Activated CD4-positive, alpha-beta T cell treated with anti-CD3 and anti-CD28 coated beads for 48 hours (primary cell): Measurements from ENCODE around the gene FIGLA.
"Not testable (repeated sequence)": the region's sequence is repeated elsewhere in the genome, so short reads cannot be mapped to it uniquely, and the experiment has no call there.

Source experiments
- DNase-seq: peaks from one replicate; pipeline ENCODE4 v3.0.0-alpha.2; 2020

The FIGLA gene

GRCh38 chr2:70807102-70807827, 16.8 kb upstream of the FIGLA start:
- DNase-seq: no peak

DNA sequence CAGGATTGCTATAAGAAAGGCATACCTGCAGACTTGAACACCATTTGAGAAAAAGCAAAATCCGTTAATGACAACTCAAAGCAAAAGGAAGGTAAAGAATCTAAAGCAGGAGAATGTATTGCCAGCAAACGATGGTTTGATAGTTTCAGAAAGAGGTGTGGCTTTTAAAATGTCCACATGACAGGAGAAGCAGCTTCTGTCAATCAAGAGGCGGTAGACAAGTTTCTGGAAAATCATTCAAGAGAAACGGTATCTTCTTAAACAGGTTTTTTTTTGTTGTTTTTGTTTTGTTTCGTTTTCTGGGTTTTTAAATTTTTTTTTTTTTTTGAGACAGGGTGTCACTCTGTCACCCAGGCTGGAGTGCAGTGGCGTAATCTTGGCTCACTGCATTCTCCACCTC, 16.2 kb upstream of the FIGLA start:
- no peak for DNase-seq

GRCh38 chr2:70806013-70806412, 15.6 kb upstream of the FIGLA start:
- no peak for DNase-seq

DNA sequence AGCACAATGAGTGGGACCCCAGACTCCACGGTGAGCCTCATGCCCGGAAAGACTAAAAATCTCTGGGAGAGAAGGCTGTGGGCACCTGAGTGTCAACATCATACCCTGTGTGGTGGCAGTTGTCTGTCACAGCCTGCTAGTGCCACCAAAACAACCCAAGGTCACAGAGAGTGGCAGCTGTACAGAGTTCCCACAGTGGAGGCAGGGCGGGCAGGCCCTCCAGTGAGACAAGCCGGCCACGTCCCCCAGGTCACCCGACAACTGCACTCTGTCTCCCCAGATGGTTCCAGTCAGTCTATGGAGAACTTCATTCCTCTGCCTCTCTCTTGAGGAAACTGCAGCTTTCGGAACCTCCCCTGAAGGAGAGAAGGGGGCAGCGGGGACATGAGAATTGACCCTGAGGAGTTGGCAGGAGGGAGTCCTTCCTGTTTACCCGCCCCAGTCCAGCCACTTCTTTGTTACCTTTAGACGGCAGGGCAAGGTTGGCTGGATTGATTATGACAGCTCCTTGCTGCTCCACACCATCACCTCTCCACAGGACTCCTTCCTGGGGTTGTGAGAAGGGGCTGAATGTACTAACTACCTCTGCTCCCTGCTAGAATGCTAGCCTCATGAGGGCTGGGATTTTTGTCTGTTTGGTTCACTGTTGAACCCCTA, 11.3 kb upstream of the FIGLA start:
- DNase-seq: no peak

GRCh38 chr2:70799706-70800105, 9.3 kb upstream of the FIGLA start:
- no peak for DNase-seq

DNA sequence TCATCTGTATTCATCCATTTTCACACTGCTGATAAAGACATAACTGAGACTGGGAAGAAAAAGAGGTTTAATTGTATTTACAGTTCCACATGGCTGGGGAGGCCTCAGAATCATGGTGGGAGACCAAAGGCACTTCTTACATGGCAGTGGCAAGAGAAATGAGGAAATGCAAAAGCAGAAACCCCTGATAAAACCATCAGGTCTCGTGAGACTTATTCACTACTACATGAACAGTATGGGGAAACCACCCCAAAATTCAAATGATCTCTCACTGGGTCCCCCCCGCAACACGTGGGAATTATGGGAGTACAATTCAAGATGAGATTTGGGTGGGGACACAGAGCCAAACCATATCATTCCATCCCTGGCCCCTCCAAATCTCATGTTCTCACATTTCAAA, 7.6 kb upstream of the FIGLA start:
- DNase-seq: not testable (repeated sequence)

GRCh38 chr2:70797506-70797905, 7.1 kb upstream of the FIGLA start:
- no peak for DNase-seq

DNA sequence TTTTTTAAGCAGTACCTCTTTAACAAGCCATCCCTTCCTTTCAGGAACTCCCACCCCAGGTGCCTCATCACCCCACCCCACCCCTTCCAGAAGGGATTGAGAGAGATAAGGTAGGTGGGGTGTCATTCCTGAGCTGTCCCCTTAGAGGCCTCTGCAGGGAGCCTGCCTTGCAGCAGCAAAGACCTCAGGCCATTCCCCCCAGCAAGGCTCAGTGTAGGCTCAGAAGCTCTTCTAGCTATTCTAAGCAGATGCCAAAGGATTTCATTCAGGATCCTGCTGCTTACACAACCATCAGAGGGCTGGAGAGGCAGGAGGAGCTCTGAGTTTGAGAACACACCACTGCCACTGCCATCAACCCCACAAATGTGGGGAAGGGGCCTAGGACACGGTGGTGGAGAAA, 5.8 kb upstream of the FIGLA start:
- no peak for DNase-seq

DNA sequence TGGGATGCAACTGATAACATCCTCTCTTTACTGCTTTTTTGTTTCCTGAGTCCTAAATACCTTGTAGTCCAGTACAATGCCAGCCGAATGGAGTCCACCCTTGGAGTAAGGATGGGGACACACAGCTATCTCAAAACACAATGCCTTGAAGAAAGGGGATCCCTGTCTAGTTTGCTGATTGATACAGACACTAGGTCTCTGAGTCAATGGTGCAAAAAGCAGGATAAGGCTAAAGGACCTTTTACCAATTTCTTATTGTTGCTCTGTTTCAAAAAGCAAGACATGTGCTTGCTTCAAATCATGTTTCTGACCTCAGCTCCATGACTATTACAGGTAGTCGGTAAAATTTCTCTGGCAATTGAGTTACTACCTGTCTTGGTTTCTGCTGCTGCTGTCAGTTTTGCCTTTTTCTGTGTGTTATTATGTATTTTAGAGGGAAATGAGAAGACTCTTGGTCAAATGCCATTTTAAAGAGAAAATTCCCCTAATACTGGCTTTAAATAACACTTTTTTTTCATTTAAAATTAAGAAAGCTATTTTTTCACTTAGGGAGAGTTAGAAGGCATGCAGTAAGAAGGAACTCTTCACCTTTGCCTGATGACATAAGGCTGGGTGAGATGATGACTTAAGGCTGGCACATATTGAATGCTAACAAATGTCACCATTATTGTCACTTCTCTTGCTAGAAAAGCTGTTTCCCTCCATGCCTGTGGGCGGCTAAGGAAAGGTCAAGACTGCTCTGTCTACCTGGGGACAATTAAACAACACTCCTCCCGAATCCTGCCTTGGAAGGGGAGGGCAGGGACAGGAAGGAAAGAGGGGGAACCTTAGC, 4.9 kb upstream of the FIGLA start:
- DNase-seq: no peak

GRCh38 chr2:70793450-70793849, 3.0 kb upstream of the FIGLA start:
- no peak for DNase-seq

GRCh38 chr2:70789304-70790135, 923 bp downstream of the FIGLA start:
- peak; percentile 84 for DNase-seq

- peak; percentile 63 for DNase-seq
These were observed 5.1 kb downstream of the FIGLA start for GRCh38 chr2:70785137-70785911.

- no peak for DNase-seq
These were observed 6.1 kb downstream of the FIGLA start for GRCh38 chr2:70784320-70784719.

DNA sequence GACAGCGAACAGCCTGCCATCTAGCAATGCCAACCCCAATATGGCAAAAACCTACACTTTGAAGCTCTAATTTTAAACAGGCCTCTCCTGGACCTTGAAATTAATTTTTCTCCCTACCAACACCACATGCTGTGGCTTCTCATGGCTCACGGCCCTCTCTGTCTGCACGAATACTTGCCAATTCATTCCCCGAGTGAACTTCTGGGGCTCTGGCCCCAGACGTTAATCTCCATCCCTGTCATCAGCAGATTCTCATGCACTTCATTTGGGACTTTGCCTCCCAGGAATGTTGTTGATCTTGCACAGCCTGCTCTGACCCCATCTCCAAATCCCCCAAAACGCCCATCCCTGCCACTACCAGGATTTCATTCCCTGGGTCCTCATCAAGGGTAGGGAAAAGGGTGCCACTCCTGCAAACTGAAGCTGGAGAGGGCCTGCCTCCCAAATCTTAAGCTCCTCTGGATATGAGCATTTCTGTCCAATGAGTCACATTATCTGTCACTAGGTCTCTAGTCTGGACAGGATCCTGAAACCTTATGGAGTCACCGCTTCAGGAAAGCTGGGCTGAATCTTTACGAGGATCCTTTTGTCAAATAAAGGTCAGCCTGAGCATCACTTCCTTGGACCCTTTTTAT, 10.4 kb downstream of the FIGLA start:
- DNase-seq: no peak

- DNase-seq: no peak
These were observed 11.0 kb downstream of the FIGLA start for GRCh38 chr2:70779491-70779890.

GRCh38 chr2:70778676-70779075, 11.8 kb downstream of the FIGLA start:
- no peak for DNase-seq

DNA sequence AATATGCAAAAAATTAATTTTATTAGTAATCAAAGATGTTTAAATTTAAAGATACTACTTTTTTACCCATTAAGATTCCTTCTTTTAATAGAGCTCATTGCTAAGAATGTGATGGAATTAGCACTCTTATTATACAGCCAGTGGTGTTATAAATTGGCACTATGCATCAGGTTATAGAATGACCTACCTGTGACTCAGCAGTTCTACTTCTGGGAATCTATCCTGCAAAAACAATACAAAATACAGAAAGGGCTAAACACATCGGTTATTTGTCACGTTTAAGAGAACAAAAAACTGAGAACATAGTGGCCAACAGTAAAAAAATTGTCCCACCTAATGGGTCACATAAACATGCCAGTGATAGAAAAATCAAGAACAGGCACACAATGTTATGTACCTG, 13.0 kb downstream of the FIGLA start:
- DNase-seq: no peak

DNA sequence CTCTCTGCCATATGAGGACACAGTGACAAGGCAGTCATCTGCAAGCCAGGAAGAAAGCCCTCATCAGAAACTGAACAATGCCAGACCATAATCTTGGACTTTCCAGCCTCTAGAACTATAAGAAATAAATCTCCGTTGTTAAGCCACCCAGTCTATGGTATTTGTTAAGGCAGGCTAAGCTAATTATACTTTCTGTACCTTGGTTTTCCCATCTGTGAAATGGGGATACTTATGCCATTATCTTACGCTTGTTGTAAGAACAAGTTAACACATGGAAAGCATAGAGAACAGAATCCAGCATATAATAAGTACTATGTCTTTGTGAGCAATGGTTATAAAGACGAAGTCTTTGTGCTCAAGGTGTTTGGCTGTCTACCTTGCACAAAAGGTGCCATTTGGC, 14.2 kb downstream of the FIGLA start:
- no peak for DNase-seq

DNA sequence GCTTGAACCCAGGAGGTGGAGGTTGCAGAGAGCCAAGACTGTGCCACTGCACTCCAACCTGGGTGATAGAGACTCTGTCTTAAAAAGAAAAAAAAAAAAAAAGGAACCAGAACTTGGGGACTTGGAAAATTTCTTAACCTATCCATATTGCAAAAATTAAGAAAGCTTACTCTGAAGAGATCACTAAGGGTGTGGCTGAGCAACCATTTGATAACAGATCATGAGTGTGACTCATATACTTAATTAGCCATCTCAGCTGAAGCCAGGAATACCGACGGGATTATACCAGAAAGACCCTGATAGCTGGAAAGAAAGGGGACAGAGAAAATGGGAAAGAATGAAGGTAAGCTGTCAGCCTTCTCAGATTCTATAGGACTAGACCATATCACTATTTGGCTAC, 15.3 kb downstream of the FIGLA start:
- no peak for DNase-seq

DNA sequence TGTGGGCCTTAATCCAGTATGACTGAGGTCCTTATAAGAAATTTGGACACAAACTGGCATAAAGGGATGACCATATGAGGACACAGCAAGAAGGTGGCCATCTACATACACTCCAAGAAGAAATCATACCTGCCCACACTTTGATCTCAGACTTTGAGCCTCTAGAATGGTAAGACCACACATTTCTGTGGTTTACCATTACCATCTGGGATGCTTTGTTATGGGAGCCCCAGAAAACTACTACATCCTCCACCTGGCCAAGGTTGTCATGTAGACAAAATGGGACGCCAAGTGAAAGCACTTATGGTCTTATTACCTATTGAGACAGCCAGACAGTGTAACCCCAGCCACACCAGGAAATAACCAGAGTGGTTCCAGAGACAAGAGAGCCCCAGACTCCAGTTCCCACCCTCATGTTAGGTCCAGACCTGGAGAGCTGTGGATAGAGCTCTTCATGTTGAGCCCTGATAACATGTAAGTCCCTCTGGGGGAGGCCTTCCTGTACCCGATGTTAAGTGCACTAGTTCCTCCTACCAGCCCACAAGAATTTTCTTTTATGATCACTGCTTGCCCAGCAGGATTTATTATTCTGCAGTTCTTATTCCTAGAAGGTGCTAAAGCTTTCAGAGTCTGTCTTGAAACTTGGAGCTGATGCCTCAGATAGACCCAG, 17.8 kb downstream of the FIGLA start:
- DNase-seq: no peak

GRCh38 chr2:70771446-70771845, 19.0 kb downstream of the FIGLA start:
- DNase-seq: peak; percentile 13
